HT-29 (cell line): ENCODE measurements around the gene NCAPD2. TPM values are rescaled to one million over a fixed set of nuclear protein-coding genes. Genes with fewer than 3 reads are reported as not detected.
A peak's percentile ranks its signal among the peaks of the same experiment; 100 is the strongest.

Experiments
- DNase-seq: peaks from one replicate; pipeline ENCODE4 v3.0.0-alpha.2; 2015; ENCODE audit warnings: low spot score
- total RNA-seq: library from RNA; depleted of rRNA; stranded (reverse); fragments of >200 nt; shearing (Covaris generic); gene quantifications from 2 replicates; pipeline ENCODE4 v1.2.3, GENCODE V29; 2014; rRNA removed

Gene NCAPD2
- 115 and 141 TPM in 2 replicates for total RNA-seq

DNA sequence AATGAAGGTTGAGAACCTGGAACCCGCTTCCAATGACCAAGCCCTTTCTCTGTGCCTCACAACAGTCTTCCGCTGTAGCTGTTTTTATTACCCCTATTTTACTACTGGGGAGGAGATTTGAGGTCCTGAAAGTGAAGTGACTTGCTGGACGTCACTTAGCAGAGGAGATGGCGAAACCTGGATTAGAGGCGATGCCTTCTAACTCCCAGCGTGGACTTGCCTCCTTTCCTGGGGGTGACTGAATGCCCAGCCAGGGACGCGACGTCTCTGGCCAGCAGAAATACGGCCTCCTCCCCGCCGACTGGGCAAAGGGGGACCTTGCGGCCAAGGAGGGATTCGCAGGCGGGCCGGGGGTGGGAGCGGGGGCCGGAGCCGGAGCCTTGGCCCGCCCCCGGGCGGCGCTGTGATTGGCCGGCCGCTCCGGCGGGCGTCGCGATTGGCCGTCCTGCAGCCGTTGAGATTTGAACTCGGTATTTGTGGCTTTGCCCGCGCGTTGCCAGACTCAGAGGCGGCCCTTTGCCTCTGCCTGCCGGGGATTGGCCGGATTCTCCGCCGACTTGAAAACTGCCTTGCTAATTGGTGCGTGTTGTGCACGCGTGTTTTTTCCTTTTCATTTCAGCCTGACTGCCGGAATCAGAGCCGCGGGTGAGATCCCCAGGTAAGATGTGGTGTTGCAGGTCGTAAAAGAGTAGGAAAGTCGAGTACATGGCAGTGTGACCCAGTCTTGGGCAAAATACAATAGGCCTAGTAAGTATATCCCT lies at the start of gene NCAPD2:
Gene NCAPD2 (plus strand): TSS at position 606 of the 761 bp plus-strand sequence. CDS start 997 bp downstream, outside the sequence.
- peak; percentile 98 for DNase-seq

- DNase-seq: no peak
Measured at GRCh38 chr12:6444704-6445688, 48.9 kb upstream of the NCAPD2 start, which contains the start of gene CD27. Gene CD27 (plus strand): TSS chr12:6444955. CDS start chr12:6445096, 141 bp downstream.

DNA sequence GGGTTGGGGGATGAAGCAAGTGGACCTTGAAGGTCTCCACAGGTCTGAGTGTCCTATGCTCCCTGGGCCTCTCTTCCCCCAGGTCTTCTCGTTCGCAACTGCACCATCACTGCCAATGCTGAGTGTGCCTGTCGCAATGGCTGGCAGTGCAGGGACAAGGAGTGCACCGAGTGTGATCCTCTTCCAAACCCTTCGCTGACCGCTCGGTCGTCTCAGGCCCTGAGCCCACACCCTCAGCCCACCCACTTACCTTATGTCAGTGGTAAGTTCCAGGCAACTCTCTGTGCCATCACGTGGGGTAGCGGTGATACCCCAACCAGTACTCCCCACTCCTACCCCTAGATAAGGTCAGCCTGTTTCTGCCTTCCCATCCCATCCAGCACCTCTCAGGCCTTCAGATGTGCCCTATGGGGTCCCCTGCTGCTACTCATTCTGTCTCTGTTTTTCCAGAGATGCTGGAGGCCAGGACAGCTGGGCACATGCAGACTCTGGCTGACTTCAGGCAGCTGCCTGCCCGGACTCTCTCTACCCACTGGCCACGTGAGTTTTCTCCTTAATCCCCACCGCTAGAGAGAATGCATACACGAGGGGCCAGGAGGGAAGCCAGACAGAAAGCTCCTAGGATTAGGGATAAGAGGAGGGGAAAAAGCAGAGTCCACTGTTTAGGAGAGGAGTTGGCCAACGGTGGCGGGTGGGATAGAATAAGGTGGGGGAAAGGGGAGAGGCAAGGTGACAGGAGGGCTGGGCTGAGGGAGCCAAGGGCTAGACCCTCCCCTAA lies 43.6 kb upstream of the NCAPD2 start:
- DNase-seq: no peak

DNA sequence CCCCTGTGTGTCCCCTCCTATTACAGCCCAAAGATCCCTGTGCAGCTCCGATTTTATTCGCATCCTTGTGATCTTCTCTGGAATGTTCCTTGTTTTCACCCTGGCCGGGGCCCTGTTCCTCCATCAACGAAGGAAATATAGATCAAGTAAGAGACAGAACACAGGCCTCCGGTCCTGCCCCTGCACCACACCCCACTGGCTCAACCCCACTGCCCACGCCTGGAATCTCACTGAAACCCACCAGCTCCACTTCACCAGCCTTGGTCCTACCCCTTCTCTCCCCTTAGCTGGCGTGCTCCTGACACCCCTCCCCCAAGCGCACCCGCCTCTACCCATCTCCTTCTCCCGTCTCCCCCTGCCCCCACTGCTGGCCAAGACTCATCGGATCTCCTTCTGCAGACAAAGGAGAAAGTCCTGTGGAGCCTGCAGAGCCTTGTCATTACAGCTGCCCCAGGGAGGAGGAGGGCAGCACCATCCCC lies 43.0 kb upstream of the NCAPD2 start:
- no peak for DNase-seq

GRCh38 chr12:6451348-6452244 lies 42.3 kb upstream of the NCAPD2 start, which contains the start of gene TAPBPL:
Gene TAPBPL (plus strand): TSS chr12:6452042. CDS start chr12:6452249, 207 bp downstream.
- DNase-seq: peak; percentile 70

GRCh38 chr12:6452245-6452943 lies 41.5 kb upstream of the NCAPD2 start:
- no peak for DNase-seq

GRCh38 chr12:6452944-6453630 lies 40.8 kb upstream of the NCAPD2 start:
- DNase-seq: no peak

DNA sequence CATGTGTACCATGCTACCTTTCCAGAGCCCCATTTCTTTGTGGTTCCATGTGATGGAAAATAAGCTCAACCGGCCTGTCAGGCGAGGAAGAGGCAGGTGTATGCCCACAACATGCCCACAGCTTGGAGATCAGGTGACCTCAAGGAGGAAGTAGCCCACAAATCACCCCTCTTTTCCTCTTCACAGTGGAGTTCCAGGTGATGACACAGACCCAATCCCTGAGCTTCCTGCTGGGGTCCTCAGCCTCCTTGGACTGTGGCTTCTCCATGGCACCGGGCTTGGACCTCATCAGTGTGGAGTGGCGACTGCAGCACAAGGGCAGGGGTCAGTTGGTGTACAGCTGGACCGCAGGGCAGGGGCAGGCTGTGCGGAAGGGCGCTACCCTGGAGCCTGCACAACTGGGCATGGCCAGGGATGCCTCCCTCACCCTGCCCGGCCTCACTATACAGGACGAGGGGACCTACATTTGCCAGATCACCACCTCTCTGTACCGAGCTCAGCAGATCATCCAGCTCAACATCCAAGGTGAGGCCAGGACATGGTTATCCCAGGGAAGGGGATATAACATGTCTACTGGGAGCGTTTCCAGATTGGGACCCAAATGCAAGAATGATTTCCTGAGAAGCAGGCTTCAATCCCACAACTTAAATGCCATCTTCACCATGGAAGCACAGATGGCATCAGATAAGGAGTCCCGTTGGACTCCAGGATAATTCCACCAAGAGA lies 36.5 kb upstream of the NCAPD2 start:
- DNase-seq: no peak

GRCh38 chr12:6458281-6459003 lies 35.5 kb upstream of the NCAPD2 start:
- no peak for DNase-seq

DNA sequence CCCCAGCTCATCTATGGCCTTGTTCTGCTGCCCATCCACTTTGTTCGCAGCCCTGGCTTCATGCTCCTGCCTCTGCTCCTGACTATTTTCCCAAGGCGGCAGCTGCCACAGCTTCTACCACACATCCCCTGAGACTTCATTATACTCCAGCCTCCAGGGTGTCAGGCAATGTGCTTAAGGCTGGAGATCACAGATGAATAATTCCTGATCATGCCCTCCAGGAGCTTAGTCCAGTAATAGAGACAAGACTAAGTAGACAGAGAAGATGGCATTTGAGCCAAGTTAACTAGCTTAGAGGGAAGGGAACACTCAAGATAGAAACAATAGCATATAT lies 34.9 kb upstream of the NCAPD2 start:
- no peak for DNase-seq

DNA sequence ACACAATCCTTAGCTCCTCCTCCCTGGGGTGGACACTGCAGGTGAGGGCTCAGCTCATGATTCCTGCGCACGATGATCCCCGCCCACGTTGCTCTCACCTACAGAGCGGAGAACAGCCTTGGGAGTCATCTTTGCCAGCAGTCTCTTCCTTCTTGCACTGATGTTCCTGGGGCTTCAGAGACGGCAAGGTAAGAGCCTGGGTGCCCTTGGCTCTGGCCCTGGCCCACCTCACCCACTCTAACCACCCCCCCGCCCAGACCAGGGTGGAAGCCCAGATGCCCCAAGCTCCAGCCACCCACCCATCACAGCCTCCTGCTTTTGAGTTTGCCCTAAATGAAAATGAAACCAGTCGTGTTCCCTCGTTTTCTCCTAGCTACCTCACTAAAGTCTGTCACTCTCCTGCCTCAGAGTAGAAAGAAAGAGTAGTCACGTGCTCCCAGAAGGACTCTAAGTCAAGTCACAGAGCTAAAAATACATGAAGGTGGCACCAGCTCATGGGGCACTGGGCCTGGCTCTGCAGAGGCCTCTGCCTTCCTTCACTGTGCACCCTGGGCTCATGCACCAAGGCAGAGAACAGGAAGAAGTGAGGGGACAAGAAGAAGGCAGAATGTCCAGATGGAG lies 33.0 kb upstream of the NCAPD2 start:
- no peak for DNase-seq

DNA sequence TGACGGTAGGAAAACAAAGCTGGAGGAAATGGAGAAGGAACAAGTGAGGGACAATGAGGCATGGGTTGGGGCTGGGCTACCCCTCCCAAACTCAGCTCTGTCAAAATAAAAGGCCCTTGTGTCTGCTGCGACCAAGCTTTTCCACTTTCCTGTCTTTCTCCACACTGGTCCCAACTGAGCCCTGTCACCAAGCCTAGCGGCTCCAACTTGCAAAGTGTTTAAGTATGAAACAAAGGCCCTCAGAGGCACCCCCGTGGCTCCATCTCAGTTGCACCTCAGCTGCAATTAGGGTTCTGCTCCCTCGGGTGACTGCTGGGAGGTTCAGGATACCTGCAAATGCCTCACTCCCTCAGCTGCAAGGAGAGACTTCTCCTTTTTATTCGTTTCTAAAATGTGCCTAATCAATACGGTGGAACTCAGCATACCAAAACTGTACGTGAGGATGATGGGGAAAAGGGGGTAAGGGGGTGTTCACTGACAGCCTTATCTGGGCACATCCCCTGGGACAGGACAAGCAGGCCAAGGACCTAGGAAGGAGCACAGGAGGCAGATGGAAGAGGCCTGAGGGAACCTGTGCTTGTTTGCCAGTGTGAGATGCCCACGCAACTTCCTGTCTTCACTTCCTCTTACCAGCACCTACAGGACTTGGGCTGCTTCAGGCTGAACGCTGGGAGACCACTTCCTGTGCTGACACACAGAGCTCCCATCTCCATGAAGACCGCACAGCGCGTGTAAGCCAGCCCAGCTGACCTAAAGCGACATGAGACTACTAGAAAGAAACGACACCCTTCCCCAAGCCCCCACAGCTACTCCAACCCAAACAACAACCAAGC lies 32.3 kb upstream of the NCAPD2 start:
- no peak for DNase-seq

- no peak for DNase-seq
Measured at GRCh38 chr12:6462234-6462995, 31.5 kb upstream of the NCAPD2 start.

- no peak for DNase-seq
Measured at GRCh38 chr12:6463216-6463615, 30.7 kb upstream of the NCAPD2 start.

DNA sequence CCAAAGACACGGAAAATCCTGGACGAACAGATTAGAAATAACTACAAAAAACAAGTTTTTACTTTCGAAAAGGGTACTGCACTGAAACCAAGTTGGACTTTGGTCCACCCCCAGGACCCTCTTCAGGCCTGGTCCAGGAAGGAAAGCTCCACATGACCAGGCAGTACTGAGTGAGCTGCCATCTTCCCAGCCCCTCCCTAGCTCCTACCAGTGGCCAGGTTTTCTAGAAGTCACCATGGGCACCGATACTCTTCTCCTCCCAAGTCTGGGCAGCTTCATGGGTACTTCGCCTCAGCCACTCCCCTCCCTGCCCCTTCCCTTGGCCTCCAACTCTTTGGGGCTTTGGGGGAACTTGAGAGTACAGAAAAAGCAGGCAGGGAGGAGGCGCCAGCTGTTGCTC lies 30.0 kb upstream of the NCAPD2 start:
- no peak for DNase-seq

- DNase-seq: no peak
Measured at GRCh38 chr12:6464531-6464930, 29.4 kb upstream of the NCAPD2 start.
